Upper lobe of right lung (tissue), 1 donor: ENCODE data around the gene SWAP70. TPM values are rescaled to one million over a fixed set of nuclear protein-coding genes. Genes with fewer than 3 reads are reported as not detected.

ENCODE experiments used
- ATAC-seq: fragments of 200-7000 bp; cut with Tn5 transposase; one replicate; pipeline ENCODE4 v1.9.1; 2020; ENCODE audit warnings: mild to moderate bottlenecking, moderate library complexity
- DNase-seq: peaks from one replicate; pipeline ENCODE4 v3.0.0-alpha.2; 2020
- H3K27ac ChIP-seq: fragments of 200-600 bp; one replicate; pipeline ENCODE4 v1.8.0; 2022
- H3K27me3 ChIP-seq: fragments of 200-600 bp; one replicate; pipeline ENCODE4 v1.8.0; 2022; ENCODE audit warnings: mild to moderate bottlenecking
- H3K36me3 ChIP-seq: fragments of 200-600 bp; one replicate; pipeline ENCODE4 v1.8.0; 2022
- H3K4me1 ChIP-seq: fragments of 200-600 bp; one replicate; pipeline ENCODE4 v1.8.0; 2022
- H3K4me3 ChIP-seq: fragments of 200-600 bp; one replicate; pipeline ENCODE4 v1.8.0; 2022; ENCODE audit warnings: mild to moderate bottlenecking
- H3K9me3 ChIP-seq: fragments of 200-600 bp; one replicate; pipeline ENCODE4 v1.8.0; 2022
- CTCF ChIP-seq: fragments of 200-600 bp; IDR thresholded peaks from one replicate; pipeline ENCODE4 v1.8.0; 2022; ENCODE audit warnings: antibody characterized with exemption
- intact Hi-C: fragments of 100-400 bp; cut with DNase I; formaldehyde crosslinking; loops from one replicate; pipeline ENCODE4 v1.11.0; 2022
- total RNA-seq: library from RNA; stranded (reverse); fragmentation: NEBNext Ultra II Directional; extraction: Animal tissue kit (Norgen Biotek cat#: 25700); gene quantifications from one replicate; pipeline ENCODE4 v1.2.1, GENCODE V29; 2021
- donor health status: DM: no; HTN: yes; CAD: no; lungs with severe emphysema.

The SWAP70 gene
- total RNA-seq, 1 donor from 2014 or later: 61.5 TPM

GRCh38 chr11:9774109-9774508 is 110.2 kb downstream of the SWAP70 start:
- DNase-seq (no peak), ATAC-seq (no peak)
- intact Hi-C loops: no loop called here
- H3K27ac ChIP-seq: no peak overlapping the region
- no peak for TF ChIP-seq CTCF
- no peaks in the 10 kb centered on the region for H3K27me3 ChIP-seq
- no peaks in the 10 kb centered on the region for H3K4me1 ChIP-seq
- no peaks in the 10 kb centered on the region for H3K9me3 ChIP-seq
- no peak overlapping the region for H3K4me3 ChIP-seq
- peaks cover under 1% of the 10 kb centered on the region for H3K36me3 ChIP-seq

- no peak for DNase-seq
- no peak overlapping the region for H3K27ac ChIP-seq
- H3K27me3 ChIP-seq: no peaks in the 10 kb centered on the region
- H3K9me3 ChIP-seq: no peaks in the 10 kb centered on the region
- no peak for TF ChIP-seq CTCF
- H3K4me3 ChIP-seq: no peak overlapping the region
- peaks cover 7% of the 10 kb centered on the region for H3K36me3 ChIP-seq
- no peaks in the 10 kb centered on the region for H3K4me1 ChIP-seq
- no peak for ATAC-seq
- intact Hi-C loops: no loop called here
Measured at GRCh38 chr11:9774591-9775397, 110.9 kb downstream of the SWAP70 start.

- DNase-seq: no peak
- intact Hi-C loops: no loop called here
- no peak for TF ChIP-seq CTCF
- Histone ChIP-seq H3K27me3 (no peaks in the 10 kb centered on the region), H3K4me1 (no peaks in the 10 kb centered on the region), H3K9me3 (no peaks in the 10 kb centered on the region), H3K36me3 (peaks cover 13% of the 10 kb centered on the region), H3K4me3 (no peak overlapping the region), H3K27ac (no peak overlapping the region)
- ATAC-seq: no peak
Measured at GRCh38 chr11:9775398-9775779, 111.5 kb downstream of the SWAP70 start.

GRCh38 chr11:9776203-9776602 is 112.3 kb downstream of the SWAP70 start:
- no peak for TF ChIP-seq CTCF
- intact Hi-C loops: no loop called here
- no peak for ATAC-seq

GRCh38 chr11:9777066-9777465 is 113.2 kb downstream of the SWAP70 start:
- Histone ChIP-seq H3K4me1 (no peaks in the 10 kb centered on the region), H3K27ac (no peak overlapping the region), H3K27me3 (no peaks in the 10 kb centered on the region), H3K36me3 (peaks cover 28% of the 10 kb centered on the region), H3K9me3 (no peaks in the 10 kb centered on the region), H3K4me3 (no peak overlapping the region)
- TF ChIP-seq CTCF: no peak
- DNase-seq: no peak
- intact Hi-C loops: no loop called here
- ATAC-seq: no peak

More at GRCh38 chr11:9776203-9776602, 112.3 kb downstream of the SWAP70 start:
- DNase-seq: no peak
- H3K4me1 ChIP-seq: no peaks in the 10 kb centered on the region
- H3K9me3 ChIP-seq: no peaks in the 10 kb centered on the region
- no peaks in the 10 kb centered on the region for H3K27me3 ChIP-seq
- H3K4me3 ChIP-seq: no peak overlapping the region
- peaks cover 22% of the 10 kb centered on the region for H3K36me3 ChIP-seq
- no peak overlapping the region for H3K27ac ChIP-seq
